Stimulated activated CD4-positive, alpha-beta T cell treated with anti-CD3 and anti-CD28 coated beads, Interleukin-15, amount 100 ng/mL, for 1 hour (primary cell): ENCODE measurements around the gene VWA3B.
"Not testable (repeated sequence)": the region's sequence is repeated elsewhere in the genome, so short reads cannot be mapped to it uniquely, and the experiment has no call there.

Experiments used
- DNase-seq, 2 donors: peaks; one replicate each; pipeline ENCODE4 v3.0.0-alpha.2; 2020; ENCODE audit warnings: low read depth in 1 of 2, low spot score in 1 of 2

Gene VWA3B

DNA sequence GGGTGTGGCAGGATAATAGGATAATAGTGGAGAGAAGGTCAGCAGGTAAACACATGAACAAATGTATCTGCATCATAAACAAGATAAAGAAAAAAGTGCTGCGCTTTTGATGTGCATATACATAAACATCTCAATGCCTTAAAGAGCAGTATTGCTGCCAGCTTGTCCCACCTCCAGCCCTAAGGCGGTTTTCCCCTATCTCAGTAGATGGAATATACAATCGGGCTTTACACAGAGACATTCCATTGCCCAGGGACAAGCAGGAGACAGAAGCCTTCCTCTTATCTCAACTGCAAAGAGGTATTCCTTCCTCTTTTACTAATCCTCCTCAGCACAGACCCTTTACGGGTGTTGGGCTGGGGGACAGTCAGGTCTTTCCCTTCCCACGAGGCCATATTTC, 43.1 kb downstream of the VWA3B start:
- DNase-seq, result not testable (repeated sequence)

- DNase-seq, result peak in 1 of 2 donors; percentile 3
Observed at GRCh38 chr2:98134172-98135005, 47.4 kb downstream of the VWA3B start.

DNA sequence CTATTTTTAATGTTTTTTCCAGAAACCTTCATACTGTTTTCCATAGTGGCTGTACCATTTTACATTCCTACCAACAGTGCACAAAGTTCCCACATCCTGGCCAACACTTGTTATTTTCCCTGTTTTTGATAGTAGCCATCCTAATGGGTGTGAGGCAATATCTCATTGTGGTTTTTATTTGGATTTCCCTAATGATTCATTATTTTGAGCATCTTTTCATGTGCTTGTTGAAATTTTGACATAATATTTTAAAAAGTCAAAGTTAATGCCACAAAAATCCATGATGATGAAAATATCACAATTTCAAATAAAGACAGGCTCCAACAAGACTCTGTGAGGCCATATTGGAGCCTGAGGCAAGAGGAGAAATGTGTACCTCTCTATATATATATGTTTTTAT, 50.2 kb downstream of the VWA3B start:
- no peak for DNase-seq

DNA sequence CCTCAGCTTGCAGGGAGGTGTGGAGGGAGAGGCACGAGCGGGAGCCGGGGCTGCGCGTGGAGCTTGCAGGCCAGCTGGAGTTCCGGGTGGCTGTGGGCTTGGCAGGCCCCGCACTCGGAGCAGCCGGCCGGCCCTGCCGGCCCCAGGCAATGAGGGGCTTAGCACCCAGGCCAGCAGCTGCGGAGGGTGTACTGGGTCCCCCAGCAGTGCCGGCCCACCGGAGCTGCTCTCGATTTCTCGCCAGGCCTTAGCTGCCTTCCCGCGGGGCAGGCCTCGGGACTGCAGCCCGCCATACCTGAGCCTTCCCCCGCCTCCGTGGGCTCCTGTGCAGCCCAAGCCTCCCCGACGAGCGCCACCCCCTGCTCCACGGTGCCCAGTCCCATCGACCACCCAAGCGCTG, 52.0 kb downstream of the VWA3B start:
- DNase-seq, result not testable (repeated sequence)

DNA sequence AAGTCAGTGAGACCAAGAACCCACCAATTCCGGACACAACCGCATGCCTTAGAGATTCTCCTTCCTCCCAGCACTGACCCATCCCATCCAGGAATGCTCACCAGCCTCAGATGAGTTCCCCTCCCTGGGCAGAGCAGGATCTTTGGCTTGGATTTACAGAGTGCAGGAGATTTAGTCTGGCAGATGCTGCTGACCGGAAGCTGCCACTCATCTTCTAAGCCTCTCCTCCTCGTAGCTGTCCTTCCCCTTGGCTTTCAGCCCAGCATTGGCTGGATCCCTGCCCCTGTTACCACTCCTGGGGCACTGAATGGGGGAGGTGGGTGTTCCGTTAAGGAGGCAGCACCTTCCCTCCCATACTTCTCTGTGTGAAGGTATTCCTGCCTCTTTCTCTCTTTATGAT, 53.2 kb downstream of the VWA3B start:
- no peak for DNase-seq

DNA sequence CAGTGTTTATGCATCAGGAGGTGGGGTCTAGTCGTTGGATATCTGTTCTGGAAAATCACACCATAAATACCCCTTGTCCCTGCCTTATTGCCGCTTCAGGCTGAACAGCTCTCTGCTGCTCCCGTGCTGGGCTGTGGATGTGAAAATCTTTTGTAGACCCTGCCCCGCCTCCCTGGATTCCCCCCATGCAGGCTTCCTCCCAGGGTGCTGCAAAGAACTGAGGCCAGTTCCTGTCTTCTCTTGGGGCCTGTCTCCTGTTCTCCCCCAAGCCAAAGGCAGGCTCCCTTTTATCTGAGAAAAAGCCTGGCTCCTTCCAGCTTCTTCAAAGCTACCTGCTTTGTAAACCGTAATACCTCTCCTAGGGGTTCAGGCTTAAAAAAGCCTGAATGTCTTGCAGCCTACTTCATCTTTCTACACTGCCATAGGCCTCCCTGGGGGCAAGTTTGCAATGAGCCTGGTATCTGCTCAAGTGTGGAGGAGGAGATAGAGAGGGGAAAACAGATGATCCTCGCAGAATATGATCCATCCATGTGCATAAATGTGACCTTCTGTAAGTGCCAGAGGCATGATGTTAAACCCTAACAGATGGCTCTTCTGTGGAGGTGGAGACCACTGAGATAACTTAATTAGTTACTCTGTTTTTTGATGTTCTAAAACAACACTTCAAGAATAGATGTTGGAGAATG, 55.3 kb downstream of the VWA3B start:
- DNase-seq, result no peak

- no peak for DNase-seq
Observed at GRCh38 chr2:98145070-98145469, 58.1 kb downstream of the VWA3B start.

- DNase-seq, result not testable (repeated sequence)
Observed at GRCh38 chr2:98147900-98148299, 60.9 kb downstream of the VWA3B start.

GRCh38 chr2:98148595-98149332, 61.8 kb downstream of the VWA3B start:
- DNase-seq, result no peak

- DNase-seq, result no peak
Observed at GRCh38 chr2:98149333-98149697, 62.3 kb downstream of the VWA3B start.

- DNase-seq, result no peak
Observed at GRCh38 chr2:98153481-98153880, 66.5 kb downstream of the VWA3B start.

DNA sequence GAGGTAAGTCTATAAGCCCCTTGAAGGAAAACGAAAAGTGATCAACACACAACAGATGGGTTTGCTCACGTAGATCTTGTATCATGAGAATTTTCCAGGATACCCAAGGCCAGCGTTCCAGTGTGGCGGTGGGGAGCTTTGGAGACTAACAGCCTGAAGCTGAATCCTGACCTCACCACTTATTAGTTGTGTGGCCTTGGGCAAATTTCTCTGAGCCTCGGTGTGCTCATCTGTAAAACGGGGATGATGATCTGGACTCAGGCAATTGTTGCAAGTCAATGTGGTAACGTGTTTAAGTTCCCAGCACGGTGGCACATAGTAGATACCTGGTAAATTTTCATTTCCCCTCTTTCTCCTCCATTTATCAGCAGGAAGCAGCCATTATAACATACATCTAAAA, 68.3 kb downstream of the VWA3B start:
- no peak for DNase-seq

DNA sequence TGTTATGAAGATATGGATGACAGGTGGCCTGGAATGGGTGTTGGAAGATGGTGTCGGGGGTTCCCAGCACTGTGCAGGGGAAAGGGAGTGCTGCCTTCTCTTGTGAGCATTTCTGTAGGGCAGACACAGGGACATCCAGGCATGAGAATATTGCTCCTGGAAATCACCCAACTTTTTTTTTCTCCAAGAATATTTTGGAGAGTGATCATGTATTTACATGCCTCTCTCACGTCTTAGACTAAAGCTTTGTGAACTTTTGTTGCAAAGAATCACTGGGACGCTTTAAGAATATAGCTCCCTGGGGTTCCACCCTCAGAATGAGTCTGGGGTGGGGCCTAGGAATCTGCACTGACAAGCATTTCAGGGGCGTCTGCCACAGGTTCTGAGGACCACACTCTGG, 68.7 kb downstream of the VWA3B start:
- DNase-seq, result no peak

GRCh38 chr2:98156304-98156703, 69.3 kb downstream of the VWA3B start:
- DNase-seq, result no peak

DNA sequence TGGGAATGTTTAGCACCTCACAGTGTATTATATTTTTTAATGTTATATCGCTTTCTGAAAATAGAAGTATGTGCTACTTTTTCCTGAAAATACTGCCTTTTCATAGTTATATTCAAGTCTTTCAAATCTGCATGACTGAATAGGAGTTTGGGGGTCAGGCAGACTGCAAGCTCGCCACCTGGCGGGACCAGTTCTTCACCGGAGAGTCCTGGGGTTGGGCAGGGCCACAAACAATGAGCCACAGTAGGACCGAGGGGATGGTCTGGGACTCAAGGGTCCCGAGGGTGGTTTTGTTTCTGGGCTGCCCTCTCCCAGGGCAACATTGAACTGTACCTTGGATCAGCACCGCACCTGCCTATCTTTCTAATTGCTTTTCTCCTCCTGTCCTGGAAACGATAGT, 70.6 kb downstream of the VWA3B start:
- no peak for DNase-seq

DNA sequence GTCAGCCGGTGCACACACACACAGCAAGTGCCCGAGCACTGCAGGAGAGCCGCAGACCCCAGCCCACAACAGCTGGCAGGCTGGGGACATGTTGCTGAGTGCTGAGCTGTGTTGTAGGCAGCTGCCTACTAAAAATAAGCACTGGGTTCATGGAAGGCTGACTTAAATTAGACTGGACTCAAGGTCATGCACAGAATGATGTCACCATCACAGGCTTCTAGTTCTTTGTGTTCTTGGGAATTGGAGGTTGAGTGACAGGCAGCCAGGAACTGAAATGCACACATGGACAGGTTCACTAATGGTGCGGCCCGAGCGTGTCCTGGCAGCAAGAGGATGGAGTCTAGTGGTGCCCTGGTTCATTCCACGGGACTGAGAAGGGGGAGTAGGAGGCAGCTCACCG, 71.3 kb downstream of the VWA3B start:
- no peak for DNase-seq

DNA sequence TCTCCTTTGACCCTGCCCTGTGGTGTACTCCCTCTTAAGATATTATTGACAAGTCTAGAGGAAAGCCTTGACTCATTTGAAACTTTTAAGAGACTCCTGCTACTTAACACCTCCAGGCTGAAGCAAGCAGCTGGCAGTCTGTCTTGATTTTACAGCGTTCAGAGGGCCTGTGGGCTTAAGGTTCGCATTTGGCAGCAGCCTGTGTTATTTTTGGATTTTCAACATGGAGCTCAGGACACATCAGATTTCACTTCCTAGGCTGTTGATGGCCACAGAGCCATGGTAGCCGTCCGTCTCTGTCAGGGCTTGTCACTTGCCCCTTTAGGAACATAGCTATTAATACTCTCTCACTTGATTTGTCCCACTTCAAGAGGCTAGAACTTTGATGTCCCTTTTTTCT, 73.6 kb downstream of the VWA3B start:
- DNase-seq, result no peak

GRCh38 chr2:98161186-98161585, 74.2 kb downstream of the VWA3B start:
- no peak for DNase-seq

DNA sequence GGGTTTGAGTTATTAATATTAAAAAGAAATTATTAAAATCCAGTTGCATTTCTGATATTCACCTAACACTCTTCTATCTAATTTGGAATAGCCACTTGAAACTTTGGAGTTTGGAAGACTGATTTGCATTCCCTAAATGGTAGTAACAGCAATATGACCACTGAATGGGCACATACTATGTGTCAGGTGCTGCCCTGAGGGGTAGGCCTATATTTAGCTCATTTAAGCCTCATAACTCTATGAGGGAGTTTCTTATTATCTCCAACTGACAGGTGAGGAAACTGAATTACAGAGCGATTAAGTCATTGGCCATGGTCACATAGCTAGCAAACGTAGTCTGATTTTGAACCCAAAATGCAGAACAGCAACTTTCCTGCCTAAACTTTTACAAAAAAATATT, 77.3 kb downstream of the VWA3B start:
- DNase-seq, result no peak

GRCh38 chr2:98165516-98166071, 78.6 kb downstream of the VWA3B start:
- DNase-seq, result no peak

DNA sequence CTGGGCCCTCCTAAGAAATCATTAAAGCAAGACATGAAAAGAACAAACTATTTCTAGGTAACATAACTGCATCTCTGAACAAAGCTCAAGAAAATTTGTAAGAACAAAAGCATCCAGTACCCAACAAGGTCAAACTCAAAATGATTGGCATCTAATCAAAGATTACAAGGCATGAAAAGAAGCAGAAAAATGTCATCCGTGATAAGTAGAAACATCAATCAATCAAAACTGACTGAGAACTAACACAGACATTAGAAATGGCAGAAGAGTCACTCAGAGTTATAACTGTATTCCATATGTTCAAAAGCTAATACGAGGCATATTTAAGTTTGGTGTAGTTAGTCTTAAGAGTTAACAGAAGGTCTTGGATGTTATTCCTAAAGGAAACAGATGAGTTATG, 80.9 kb downstream of the VWA3B start:
- no peak for DNase-seq

DNA sequence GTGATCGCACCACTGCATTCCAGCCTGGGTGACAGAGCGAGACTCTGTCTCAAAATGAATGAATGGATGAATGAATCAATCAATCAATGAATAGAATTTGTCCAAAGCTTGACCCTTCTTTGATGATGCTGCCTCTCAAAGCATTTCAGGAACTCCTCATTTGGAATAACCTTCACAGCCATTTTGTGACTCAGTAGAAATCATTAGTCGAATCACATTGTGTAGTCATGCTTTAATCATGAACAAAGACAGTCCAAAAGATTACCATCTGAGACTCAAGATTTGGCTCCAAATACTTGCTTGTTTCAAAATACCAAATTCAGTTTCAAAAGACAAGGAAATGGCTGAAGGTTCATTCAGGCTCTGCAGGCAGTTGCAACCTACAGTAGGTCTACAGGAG, 83.1 kb downstream of the VWA3B start:
- DNase-seq, result no peak
